Ammon's horn (tissue), 1 donor: ENCODE measurements around the gene SPATS2.
"Not testable (repeated sequence)": the region's sequence is repeated elsewhere in the genome, so short reads cannot be mapped to it uniquely, and the experiment has no call there.

Experiments used
- DNase-seq: peaks from one replicate; pipeline ENCODE4 v3.0.0-alpha.2; 2016; ENCODE audit warnings: low spot score

Gene SPATS2

DNA sequence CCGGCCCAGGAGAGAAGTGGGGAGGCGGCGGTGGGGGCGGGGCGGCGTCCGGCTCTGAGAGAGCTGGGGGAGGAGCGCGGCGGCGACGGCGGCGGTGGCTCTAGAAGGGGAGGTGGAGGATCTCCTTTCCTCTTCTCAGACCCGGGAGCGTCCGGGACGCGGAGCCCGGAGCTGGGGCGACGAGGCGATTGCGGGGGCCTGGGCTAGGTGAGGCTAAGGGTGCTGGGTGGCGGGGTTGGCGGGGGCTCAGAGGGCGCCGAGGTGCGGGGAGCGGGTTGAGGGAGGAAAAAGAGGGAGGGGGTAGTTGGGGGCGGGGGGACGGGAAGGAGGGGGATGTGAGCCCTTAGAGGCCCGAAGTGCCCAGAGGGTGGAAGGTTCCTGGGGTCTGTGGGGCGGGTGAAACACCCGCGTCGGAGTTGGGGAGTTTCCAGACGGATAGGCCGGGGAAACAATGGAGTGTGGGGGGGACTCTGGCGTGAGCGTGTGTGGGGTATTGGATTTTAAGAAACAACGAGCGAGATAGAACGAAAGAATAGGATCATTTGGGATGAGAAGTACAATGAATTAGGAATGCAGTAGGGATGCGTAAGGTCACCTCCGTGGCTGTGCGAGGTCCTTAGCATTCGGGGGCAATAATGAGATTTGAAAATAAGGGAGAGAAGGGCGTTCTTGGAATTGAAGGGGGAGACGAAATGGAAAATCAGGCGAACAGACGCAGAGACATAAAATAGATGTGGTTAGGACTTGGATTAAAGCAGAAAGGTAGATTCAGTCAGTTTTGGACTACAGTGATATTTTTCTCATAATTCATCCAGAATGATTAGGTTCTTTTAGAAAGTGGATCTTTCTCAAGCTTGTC, at the start of gene SPATS2:
TSS of gene SPATS2 (plus strand) at position 82 of the 859 bp plus-strand sequence. CDS start 93,551 bp downstream, outside the sequence.
- peak; percentile 18 for DNase-seq

DNA sequence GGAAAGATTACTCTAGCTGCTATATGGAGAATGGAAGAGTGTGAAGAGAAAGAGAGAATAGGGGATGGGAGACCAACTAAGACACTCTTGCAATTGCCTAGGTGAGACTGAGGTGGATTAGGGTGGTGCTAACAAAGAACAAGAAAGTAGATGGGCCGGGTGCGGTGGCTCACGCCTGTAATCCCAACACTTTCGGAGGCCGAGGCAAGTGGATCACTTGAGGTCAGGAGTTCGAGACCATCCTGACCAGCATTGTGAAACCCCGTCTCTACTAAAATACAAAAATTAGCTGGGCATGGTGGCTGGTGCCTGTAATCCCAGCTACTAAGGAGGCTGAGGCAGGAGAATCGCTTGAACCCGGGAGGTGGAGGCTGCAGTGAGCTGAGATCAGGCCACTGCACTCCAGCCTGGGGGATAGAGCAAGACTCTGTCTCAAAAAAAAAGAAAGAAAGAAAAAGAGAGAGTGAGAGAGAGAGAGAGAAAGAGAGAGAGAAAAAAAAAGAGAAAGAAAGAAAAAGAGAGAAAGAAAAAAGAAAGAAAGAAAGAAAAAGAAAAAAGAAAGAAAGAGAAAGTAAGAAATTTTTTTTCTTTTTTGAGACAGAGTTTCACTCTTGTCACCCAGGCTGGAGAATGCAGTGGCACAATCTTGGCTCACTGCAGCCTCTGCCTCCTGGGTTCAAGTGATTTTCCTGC, 46.7 kb upstream of the SPATS2 start:
- DNase-seq, result not testable (repeated sequence)

DNA sequence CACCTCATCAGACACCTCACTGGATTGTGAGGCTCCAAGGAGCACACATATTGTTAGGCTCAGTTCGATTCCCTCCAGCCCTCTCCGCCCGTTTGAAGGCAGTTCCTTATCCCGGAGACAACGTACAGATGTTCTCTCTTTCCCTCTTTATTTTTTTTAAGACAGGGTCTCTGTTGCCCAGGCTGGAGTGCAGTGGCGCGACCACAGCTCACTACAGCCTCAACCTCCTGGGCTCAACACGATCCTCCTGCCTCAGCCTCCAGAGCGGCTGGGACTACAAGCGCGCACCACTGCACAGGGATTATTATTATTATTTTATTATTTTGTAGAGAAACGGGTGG, 44.9 kb upstream of the SPATS2 start:
- DNase-seq, result no peak

DNA sequence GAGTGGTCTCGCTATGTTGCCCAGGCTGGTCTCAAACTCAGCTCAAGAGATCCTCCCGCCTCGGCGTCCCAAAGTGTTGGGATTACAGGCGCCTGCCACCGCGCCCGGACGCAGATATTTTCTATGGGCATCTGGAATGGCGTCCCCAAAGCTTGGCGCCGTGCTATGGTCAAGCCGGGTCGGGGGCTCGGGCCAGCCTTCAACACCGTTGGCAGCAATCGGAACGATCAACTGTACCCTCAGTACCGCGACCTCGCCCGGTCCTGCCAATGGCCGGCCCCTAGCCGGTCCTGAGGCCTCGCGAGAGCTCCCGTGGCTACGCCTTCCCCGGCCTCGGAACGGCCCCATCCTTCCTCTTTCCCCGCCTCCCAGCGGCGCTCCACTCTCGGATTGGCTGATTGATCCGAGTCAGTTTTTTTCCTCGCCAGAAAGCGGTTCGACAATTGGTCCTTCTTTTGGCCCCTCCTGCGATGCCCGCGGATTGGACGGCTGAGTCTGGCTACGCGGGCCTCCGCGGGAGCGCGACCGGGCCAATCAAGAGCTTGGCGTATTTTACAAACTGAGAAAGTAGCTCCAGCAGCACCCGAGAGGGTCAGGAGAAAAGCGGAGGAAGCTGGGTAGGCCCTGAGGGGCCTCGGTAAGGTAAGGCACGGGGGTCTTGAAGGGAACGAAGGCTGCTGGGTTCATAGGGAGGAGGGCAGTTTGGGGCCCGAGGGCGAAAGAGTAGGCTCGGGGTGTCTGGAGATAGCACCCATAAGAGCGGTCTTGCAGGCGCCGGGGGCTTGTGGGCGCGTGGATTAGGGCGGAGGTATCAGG, 44.3 kb upstream of the SPATS2 start, which contains the start of gene TROAP:
TSS of gene TROAP (plus strand) at position 548 of the 816 bp plus-strand sequence. CDS start 354 bp downstream, outside the sequence.
- DNase-seq, result peak; percentile 98

- DNase-seq, result no peak
These were observed 43.7 kb upstream of the SPATS2 start for GRCh38 chr12:49323524-49324097.

DNA sequence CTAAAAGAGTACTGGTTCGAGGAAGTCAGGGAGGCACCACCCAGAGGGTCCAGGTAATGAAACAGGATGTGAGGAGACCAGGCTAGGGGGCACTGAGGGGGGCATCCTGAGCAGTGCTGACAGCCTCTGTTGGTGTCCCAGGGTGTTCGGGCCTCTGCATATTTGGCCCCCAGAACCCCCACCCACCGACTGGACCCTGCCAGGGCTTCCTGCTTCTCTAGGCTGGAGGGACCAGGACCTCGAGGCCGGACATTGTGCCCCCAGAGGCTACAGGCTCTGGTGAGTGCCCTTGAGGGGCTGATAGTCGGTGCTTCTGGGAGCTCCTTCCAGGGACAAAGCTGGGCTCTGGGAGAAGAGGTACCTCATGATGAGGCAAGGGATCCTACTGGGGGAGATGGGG, 41.7 kb upstream of the SPATS2 start:
- DNase-seq, result no peak

GRCh38 chr12:49327368-49327767, 39.9 kb upstream of the SPATS2 start:
- DNase-seq, result no peak

DNA sequence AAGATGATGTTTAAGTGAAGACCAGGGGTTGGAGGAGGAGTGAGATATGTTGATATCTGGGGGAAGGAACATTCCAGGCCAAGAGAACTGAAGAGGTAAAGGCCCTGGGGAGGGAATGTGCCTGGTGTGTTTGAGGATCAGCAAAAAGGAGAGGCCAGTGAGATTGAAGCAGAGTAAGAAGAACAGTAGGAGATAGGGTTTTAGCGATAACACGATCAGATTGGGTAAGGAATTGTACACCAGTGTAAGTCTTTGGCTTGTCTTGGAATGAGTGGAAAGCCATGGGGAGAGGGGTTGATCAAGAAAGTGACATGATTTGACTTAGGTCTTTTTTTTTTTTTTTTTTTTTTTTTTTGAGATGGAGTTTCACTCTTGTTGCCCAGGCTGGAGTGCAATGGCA, 39.4 kb upstream of the SPATS2 start:
- DNase-seq, result no peak

DNA sequence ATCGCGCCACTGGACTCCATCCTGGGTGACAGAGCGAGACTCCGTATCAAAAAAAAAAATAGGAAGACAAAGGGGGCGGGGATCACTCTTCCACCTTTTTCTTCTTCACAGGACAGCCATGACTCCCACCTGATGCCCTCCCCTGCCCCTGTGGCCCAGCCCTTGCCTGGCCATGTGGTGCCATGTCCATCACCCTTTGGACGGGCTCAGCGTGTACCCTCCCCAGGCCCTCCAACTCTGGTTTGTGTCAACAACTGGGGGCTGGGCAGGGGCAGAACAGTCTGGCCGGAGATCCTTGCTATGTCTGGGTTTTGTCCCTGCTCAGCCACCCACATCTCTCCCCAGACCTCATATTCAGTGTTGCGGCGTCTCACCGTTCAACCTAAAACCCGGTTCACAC, 38.4 kb upstream of the SPATS2 start:
- no peak for DNase-seq

- DNase-seq, result no peak
These were observed 37.1 kb upstream of the SPATS2 start for GRCh38 chr12:49330032-49330619.

GRCh38 chr12:49330631-49331379, 36.5 kb upstream of the SPATS2 start:
- DNase-seq, result no peak

DNA sequence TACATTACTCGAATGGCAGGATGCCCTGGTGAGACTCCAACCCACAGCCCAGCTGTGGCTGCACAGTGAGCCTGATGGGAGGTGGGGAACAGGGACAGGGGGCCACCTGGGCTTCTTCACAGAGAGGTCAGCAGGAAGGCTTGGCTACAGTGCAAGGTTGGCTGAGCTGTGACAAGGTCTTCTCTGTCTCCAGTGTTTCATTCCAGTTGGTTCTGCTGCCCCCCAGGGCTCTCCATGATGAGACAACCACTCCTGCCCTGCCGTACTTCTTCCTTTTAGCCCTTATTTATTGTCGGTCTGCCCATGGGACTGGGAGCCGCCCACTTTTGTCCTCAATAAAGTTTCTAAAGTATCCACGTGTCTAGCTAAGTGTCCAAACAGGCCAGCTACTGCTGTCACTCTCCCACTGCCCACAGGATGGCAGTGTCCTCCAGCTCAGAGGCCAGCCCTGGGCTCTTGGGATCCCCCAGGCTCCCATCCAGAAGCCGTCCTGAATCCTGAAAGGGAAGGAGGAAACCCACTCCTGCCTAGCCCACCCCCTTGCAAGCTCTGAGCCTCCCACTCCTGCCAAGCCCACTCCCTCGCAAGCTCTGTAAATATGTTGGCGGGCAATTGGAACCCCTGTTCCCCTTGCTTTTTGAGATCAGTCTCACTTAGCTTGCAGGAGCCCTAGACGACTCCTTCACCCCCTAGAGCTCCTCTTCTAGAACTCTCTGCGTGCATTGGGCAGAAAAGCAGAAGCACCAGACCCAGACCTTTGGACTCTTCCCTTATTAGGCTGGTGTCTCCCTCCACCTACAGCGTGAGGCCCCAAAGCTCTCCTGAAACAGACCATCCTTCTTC, 35.7 kb upstream of the SPATS2 start:
- DNase-seq, result peak; percentile 83

DNA sequence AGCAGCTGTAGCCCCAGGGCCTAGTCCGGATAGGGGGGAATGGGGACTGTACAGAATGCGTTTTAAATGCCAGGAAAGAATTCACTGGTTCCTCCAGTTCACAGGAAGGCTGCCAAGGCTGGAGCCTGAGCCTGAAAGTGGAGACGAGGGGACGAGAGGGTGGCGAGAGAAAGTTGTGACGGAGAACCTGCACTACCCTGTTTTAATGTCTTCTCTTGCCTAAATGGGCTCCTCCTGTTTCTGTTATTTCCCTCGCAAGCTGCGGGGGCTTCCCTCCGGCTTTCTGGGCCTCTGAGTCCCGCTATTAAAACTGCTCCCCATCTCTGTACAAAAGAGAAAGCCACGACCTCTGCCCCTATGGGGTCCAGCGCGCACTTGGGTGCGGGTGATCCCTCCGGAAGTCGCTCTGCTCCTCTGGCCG, 34.8 kb upstream of the SPATS2 start:
- no peak for DNase-seq

DNA sequence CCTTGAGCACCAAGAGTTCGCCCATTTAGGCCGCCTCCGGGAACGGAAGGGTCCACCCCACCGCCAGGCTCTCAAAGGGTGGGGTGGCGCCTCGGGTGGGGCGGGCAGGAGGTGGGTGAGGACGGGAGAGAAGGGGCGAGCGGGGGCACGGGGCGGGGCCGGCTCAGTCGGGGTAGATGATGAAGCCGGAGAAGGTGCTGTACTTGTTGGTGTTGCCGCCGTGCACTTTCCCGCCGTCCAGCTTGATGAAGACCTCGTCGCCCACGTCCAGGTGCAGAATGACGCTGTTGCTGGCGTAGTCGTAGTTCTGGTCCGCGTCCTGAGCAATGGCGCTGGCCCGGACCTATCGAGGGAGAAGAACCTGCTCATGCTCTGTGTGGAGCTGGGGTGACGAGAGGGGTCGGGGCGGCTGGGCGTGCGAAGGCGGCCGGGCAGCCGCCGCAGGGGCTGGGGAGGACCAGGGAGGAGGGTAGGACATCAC, 34.3 kb upstream of the SPATS2 start:
- no peak for DNase-seq

DNA sequence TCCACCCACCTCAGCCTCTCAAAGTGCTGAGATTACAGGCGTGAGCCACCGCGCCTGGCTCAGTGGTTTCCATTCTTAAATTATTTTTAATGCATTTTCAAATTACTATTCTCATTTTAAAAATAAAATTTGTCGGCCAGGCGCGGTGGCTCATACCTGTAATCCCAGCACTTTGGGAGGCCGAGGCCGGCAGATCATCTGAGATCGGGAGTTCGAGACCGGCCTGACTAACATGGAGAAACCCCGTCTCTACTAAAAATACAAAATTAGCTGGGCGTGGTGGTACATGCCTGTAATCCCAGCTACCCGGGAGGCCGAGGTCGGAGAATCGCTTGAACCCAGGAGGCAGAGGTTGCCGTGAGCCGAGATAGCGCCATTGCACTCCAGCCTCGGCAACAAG, 33.5 kb upstream of the SPATS2 start:
- DNase-seq, result not testable (repeated sequence)

DNA sequence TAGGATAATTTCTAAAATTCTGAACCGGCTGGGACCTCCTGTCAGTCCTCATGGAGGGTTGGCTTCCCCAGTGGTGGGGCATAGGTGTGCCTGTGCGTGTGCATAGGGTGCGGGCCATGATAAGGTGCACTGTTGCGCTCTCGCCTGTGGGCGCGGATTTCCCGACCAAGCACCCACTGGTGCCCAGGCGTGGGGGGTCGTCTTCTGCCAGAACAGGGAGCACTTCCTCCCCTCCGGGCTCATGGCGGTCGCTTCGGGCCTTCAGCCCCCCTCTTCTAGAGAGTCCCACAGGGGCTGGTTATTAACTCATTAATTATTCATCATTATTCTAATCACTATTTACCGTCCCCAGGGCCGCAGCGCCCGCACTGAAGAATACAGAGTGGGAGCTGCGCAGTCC, 33.0 kb upstream of the SPATS2 start:
- no peak for DNase-seq

- DNase-seq, result no peak
These were observed 32.6 kb upstream of the SPATS2 start for GRCh38 chr12:49334681-49335080.

GRCh38 chr12:49335118-49335954, 31.9 kb upstream of the SPATS2 start:
- no peak for DNase-seq
